GM19438 (cell line): ENCODE measurements around the gene COMMD10.
"Not testable (repeated sequence)": the region's sequence is repeated elsewhere in the genome, so short reads cannot be mapped to it uniquely, and the experiment has no call there.

Experiments
- ATAC-seq: cut with Tn5 transposase; IDR thresholded peaks from one replicate; pipeline ENCODE4 v1.9.1; 2021; ENCODE audit warnings: low read depth; ENCODE audit not compliant: unreplicated experiment

The COMMD10 gene

GRCh38 chr5:116091416-116091815, 6.6 kb downstream of the COMMD10 start:
- ATAC-seq, result no peak

GRCh38 chr5:116097301-116097700, 12.5 kb downstream of the COMMD10 start:
- ATAC-seq, result no peak

- no peak for ATAC-seq
Observed at GRCh38 chr5:116098998-116099397, 14.2 kb downstream of the COMMD10 start.

GRCh38 chr5:116104941-116105340, 20.1 kb downstream of the COMMD10 start:
- not testable (repeated sequence) for ATAC-seq

- no peak for ATAC-seq
Observed at GRCh38 chr5:116115163-116115562, 30.3 kb downstream of the COMMD10 start.

- ATAC-seq, result no peak
Observed at GRCh38 chr5:116130471-116130870, 45.6 kb downstream of the COMMD10 start.

GRCh38 chr5:116130976-116131375, 46.2 kb downstream of the COMMD10 start:
- ATAC-seq, result no peak

GRCh38 chr5:116133281-116133680, 48.5 kb downstream of the COMMD10 start:
- ATAC-seq, result no peak

- peak; percentile 95 for ATAC-seq
Observed at GRCh38 chr5:116135344-116135743, 50.5 kb downstream of the COMMD10 start.

GRCh38 chr5:116137544-116138378, 52.9 kb downstream of the COMMD10 start:
- ATAC-seq, result no peak

- ATAC-seq, result no peak
Observed at GRCh38 chr5:116142495-116142894, 57.7 kb downstream of the COMMD10 start.

- no peak for ATAC-seq
Observed at GRCh38 chr5:116144103-116144502, 59.3 kb downstream of the COMMD10 start.

- no peak for ATAC-seq
Observed at GRCh38 chr5:116144991-116145390, 60.2 kb downstream of the COMMD10 start.

GRCh38 chr5:116145416-116145815, 60.6 kb downstream of the COMMD10 start:
- ATAC-seq, result no peak

GRCh38 chr5:116152169-116152568, 67.3 kb downstream of the COMMD10 start:
- ATAC-seq, result no peak

GRCh38 chr5:116153687-116154174, 68.9 kb downstream of the COMMD10 start:
- ATAC-seq, result no peak

- no peak for ATAC-seq
Observed at GRCh38 chr5:116154252-116154651, 69.4 kb downstream of the COMMD10 start.

- ATAC-seq, result no peak
Observed at GRCh38 chr5:116154931-116155330, 70.1 kb downstream of the COMMD10 start.

- no peak for ATAC-seq
Observed at GRCh38 chr5:116157902-116158301, 73.1 kb downstream of the COMMD10 start.

- ATAC-seq, result no peak
Observed at GRCh38 chr5:116159006-116159405, 74.2 kb downstream of the COMMD10 start.

- no peak for ATAC-seq
Observed at GRCh38 chr5:116174111-116174510, 89.3 kb downstream of the COMMD10 start.

- ATAC-seq, result no peak
Observed at GRCh38 chr5:116176121-116176520, 91.3 kb downstream of the COMMD10 start.
